Lower lobe of right lung (tissue), 2 donors: ENCODE measurements around the gene RBM7. TPM values are rescaled to one million over a fixed set of nuclear protein-coding genes. Genes with fewer than 3 reads are reported as not detected.

Experiments
- ATAC-seq, 2 donors: fragments of 200-7000 bp; cut with Tn5 transposase; one replicate each; pipeline ENCODE4 v1.9.1; 2020 to 2022; ENCODE audit warnings: mild to moderate bottlenecking in 2 of 2, moderate library complexity in 2 of 2
- DNase-seq: peaks from one replicate; pipeline ENCODE4 v3.0.0-alpha.2; 2020
- H3K27ac ChIP-seq: fragments of 200-600 bp; one replicate; pipeline ENCODE4 v1.8.0; 2022
- H3K27me3 ChIP-seq: fragments of 200-600 bp; one replicate; pipeline ENCODE4 v1.8.0; 2022; ENCODE audit warnings: low read depth
- H3K36me3 ChIP-seq: fragments of 200-600 bp; one replicate; pipeline ENCODE4 v1.8.0; 2022; ENCODE audit warnings: mild to moderate bottlenecking
- H3K4me1 ChIP-seq: fragments of 200-600 bp; one replicate; pipeline ENCODE4 v1.8.0; 2022
- H3K4me3 ChIP-seq: fragments of 200-600 bp; one replicate; pipeline ENCODE4 v1.8.0; 2022; ENCODE audit warnings: mild to moderate bottlenecking
- H3K9me3 ChIP-seq: fragments of 200-600 bp; one replicate; pipeline ENCODE4 v1.8.0; 2022
- CTCF ChIP-seq: fragments of 200-600 bp; IDR thresholded peaks from one replicate; pipeline ENCODE4 v1.8.0; 2022; ENCODE audit warnings: antibody characterized with exemption, mild to moderate bottlenecking
- intact Hi-C: fragments of 100-400 bp; cut with DNase I; formaldehyde crosslinking; loops from one replicate; pipeline ENCODE4 v1.11.0; 2022
- total RNA-seq: library from RNA; stranded (reverse); fragmentation: NEBNext Ultra II Directional; extraction: Animal tissue kit (Norgen Biotek cat#: 25700); gene quantifications from one replicate; pipeline ENCODE4 v1.2.1, GENCODE V29; 2021
- donor health status: DM: no; HTN: yes; CAD: no; lungs with severe emphysema.

Gene RBM7
- total RNA-seq, 1 donor from 2014 or later, result 25.8 TPM

GRCh38 chr11:114386131-114386530 is 14.3 kb upstream of the RBM7 start:
- no peaks in the 10 kb centered on the region for H3K9me3 ChIP-seq
- intact Hi-C loops, result no loop called here
- no peaks in the 10 kb centered on the region for H3K27me3 ChIP-seq
- no peak for DNase-seq
- no peak overlapping the region for H3K4me3 ChIP-seq
- no peak for ATAC-seq
- no peak for TF ChIP-seq CTCF
- no peak overlapping the region for H3K27ac ChIP-seq
- H3K4me1 ChIP-seq, result no peaks in the 10 kb centered on the region
- no peaks in the 10 kb centered on the region for H3K36me3 ChIP-seq

GRCh38 chr11:114386545-114386944 is 13.9 kb upstream of the RBM7 start:
- TF ChIP-seq CTCF, result no peak
- intact Hi-C loops, result no loop called here
- Histone ChIP-seq H3K36me3 (no peaks in the 10 kb centered on the region), H3K9me3 (no peaks in the 10 kb centered on the region), H3K27me3 (no peaks in the 10 kb centered on the region), H3K4me3 (no peak overlapping the region), H3K27ac (no peak overlapping the region), H3K4me1 (no peaks in the 10 kb centered on the region)
- ATAC-seq (no peak), DNase-seq (no peak)

GRCh38 chr11:114392735-114393667 is 7.5 kb upstream of the RBM7 start:
- H3K27ac ChIP-seq, result no peak overlapping the region
- DNase-seq (no peak), ATAC-seq (no peak)
- intact Hi-C loops, result no loop called here
- no peak for TF ChIP-seq CTCF
- H3K9me3 ChIP-seq, result no peaks in the 10 kb centered on the region
- peaks cover 6% of the 10 kb centered on the region for H3K4me1 ChIP-seq
- H3K36me3 ChIP-seq, result no peaks in the 10 kb centered on the region
- H3K27me3 ChIP-seq, result no peaks in the 10 kb centered on the region
- H3K4me3 ChIP-seq, result no peak overlapping the region

DNA sequence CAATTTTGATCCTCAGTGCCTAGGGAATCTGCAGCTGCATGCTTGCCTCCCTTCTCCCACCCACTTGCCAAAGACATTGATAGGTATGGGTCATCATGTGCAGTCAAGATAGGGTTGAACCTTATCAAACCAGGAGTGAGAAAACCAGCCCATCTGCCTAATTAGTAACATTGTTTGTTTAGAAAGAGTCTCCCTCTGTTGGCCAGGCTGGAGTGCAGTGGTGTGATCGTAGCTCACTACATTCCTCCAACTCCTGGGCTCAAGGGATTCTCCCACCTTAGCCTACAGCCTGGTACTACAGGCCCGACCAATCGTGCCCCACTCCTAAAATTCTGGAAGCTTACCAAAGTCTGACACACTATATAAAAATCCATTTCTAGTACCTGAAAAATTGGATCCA is 4.7 kb upstream of the RBM7 start:
- intact Hi-C loops, result no loop called here
- H3K27me3 ChIP-seq, result no peaks in the 10 kb centered on the region
- DNase-seq, result no peak
- TF ChIP-seq CTCF, result no peak
- H3K4me1 ChIP-seq, result peaks cover 21% of the 10 kb centered on the region
- no peaks in the 10 kb centered on the region for H3K36me3 ChIP-seq
- ATAC-seq, result no peak
- H3K27ac ChIP-seq, result no peak overlapping the region
- no peak overlapping the region for H3K4me3 ChIP-seq
- H3K9me3 ChIP-seq, result no peaks in the 10 kb centered on the region

- ATAC-seq, result no peak
- intact Hi-C loops, result no loop called here
- no peak for DNase-seq
- H3K4me3 ChIP-seq, result no peak overlapping the region
- peaks cover 26% of the 10 kb centered on the region for H3K4me1 ChIP-seq
- H3K9me3 ChIP-seq, result no peaks in the 10 kb centered on the region
- H3K27me3 ChIP-seq, result no peaks in the 10 kb centered on the region
- H3K36me3 ChIP-seq, result no peaks in the 10 kb centered on the region
- H3K27ac ChIP-seq, result no peak overlapping the region
- no peak for TF ChIP-seq CTCF
These were observed 3.5 kb upstream of the RBM7 start for GRCh38 chr11:114396916-114397315.
